H9 (cell line): ENCODE measurements around the gene GDPGP1. TPM values are rescaled to one million over a fixed set of nuclear protein-coding genes. Genes with fewer than 3 reads are reported as not detected.

Experiments used
- DNase-seq: peaks from one replicate; pipeline ENCODE4 v3.0.0-alpha.2; 2017
- H2AFZ ChIP-seq: one replicate; pipeline ENCODE4 v1.6.1; 2013; ENCODE audit warnings: mild to moderate bottlenecking, low read length, control low read depth, moderate library complexity
- H2AK5ac ChIP-seq: 2 replicates; pipeline ENCODE4 v1.6.1; 2013; ENCODE audit warnings: low read length, control low read depth, mixed read lengths; ENCODE audit not compliant: insufficient read length
- H2BK120ac ChIP-seq: one replicate; pipeline ENCODE4 v1.6.1; 2013; ENCODE audit warnings: low read depth, mild to moderate bottlenecking, low read length, control low read depth, inconsistent platforms; ENCODE audit not compliant: poor library complexity, severe bottlenecking
- H2BK12ac ChIP-seq: 2 replicates; pipeline ENCODE4 v1.6.1; 2013; ENCODE audit warnings: low read length, control low read depth, mixed read lengths, low read depth; ENCODE audit not compliant: insufficient read length
- H2BK15ac ChIP-seq: 2 replicates; pipeline ENCODE4 v1.6.1; 2013; ENCODE audit warnings: low read depth, low read length, control low read depth
- H2BK20ac ChIP-seq: one replicate; pipeline ENCODE4 v1.6.1; 2013; ENCODE audit warnings: low read depth, mild to moderate bottlenecking, low read length, control low read depth, inconsistent platforms; ENCODE audit not compliant: poor library complexity, severe bottlenecking
- H2BK5ac ChIP-seq: 2 replicates; pipeline ENCODE4 v1.6.1; 2013; ENCODE audit warnings: low read length, control low read depth, mixed read lengths; ENCODE audit not compliant: insufficient read length
- H3K14ac ChIP-seq: 2 replicates; pipeline ENCODE4 v1.6.1; 2013; ENCODE audit warnings: low read length, control low read depth; ENCODE audit not compliant: insufficient read depth
- H3K18ac ChIP-seq: 2 replicates; pipeline ENCODE4 v1.6.1; 2013; ENCODE audit warnings: low read depth, mild to moderate bottlenecking, mixed read lengths, low read length, control low read depth; ENCODE audit not compliant: insufficient read length
- H3K23ac ChIP-seq: 2 replicates; pipeline ENCODE4 v1.6.1; 2013; ENCODE audit warnings: low read length, control low read depth, mixed read lengths, low read depth; ENCODE audit not compliant: insufficient read length
- H3K23me2 ChIP-seq: 2 replicates; pipeline ENCODE4 v1.6.1; 2013; ENCODE audit warnings: low read depth, mild to moderate bottlenecking, mixed read lengths, low read length, control low read depth; ENCODE audit not compliant: insufficient read length, poor library complexity, severe bottlenecking
- H3K27ac ChIP-seq: 2 replicates; pipeline ENCODE4 v1.5.1; 2013; ENCODE audit warnings: low read length, control low read depth, mixed read lengths, low read depth; ENCODE audit not compliant: insufficient read length
- H3K27me3 ChIP-seq: 2 replicates; pipeline ENCODE4 v1.6.1; 2013; ENCODE audit warnings: low read length, control low read depth, inconsistent platforms; ENCODE audit not compliant: insufficient read depth
- H3K4ac ChIP-seq: 2 replicates; pipeline ENCODE4 v1.6.1; 2013; ENCODE audit warnings: low read depth, mild to moderate bottlenecking, control low read depth, inconsistent platforms, low read length, moderate library complexity
- H3K4me1 ChIP-seq: 2 replicates; pipeline ENCODE4 v1.6.1; 2013; ENCODE audit warnings: low read length, control low read depth, inconsistent platforms; ENCODE audit not compliant: insufficient read depth
- H3K4me2 ChIP-seq: 2 replicates; pipeline ENCODE4 v1.6.1; 2013; ENCODE audit warnings: low read length, control low read depth, mixed read lengths; ENCODE audit not compliant: insufficient read length, insufficient read depth
- H3K56ac ChIP-seq: 2 replicates; pipeline ENCODE4 v1.6.1; 2013; ENCODE audit warnings: low read depth, mild to moderate bottlenecking, mixed read lengths, low read length, control low read depth; ENCODE audit not compliant: insufficient read length
- H3K79me1 ChIP-seq: 2 replicates; pipeline ENCODE4 v1.6.1; 2013; ENCODE audit warnings: low read depth, mild to moderate bottlenecking, moderate library complexity, low read length, control low read depth, inconsistent platforms; ENCODE audit not compliant: insufficient read depth, poor library complexity, severe bottlenecking
- H3K79me2 ChIP-seq: 2 replicates; pipeline ENCODE4 v1.6.1; 2013; ENCODE audit warnings: low read length, control low read depth, inconsistent platforms; ENCODE audit not compliant: insufficient read depth
- H3K9ac ChIP-seq: 2 replicates; pipeline ENCODE4 v1.6.1; 2013; ENCODE audit warnings: low read length, control low read depth, mixed read lengths; ENCODE audit not compliant: insufficient read length; ENCODE audit errors: extremely low read depth
- H3K9me3 ChIP-seq: one replicate; pipeline ENCODE4 v1.6.1; 2013; ENCODE audit warnings: low read depth, low read length, inconsistent platforms; ENCODE audit not compliant: control insufficient read depth
- H3T11ph ChIP-seq: one replicate; pipeline ENCODE4 v1.6.1; 2013; ENCODE audit warnings: mild to moderate bottlenecking, low read length, control low read depth, inconsistent platforms
- H4K20me1 ChIP-seq: one replicate; pipeline ENCODE4 v1.6.1; 2013; ENCODE audit not compliant: control insufficient read depth, insufficient read length, insufficient read depth
- H4K5ac ChIP-seq: 2 replicates; pipeline ENCODE4 v1.6.1; 2013; ENCODE audit warnings: low read depth, mild to moderate bottlenecking, mixed read lengths, low read length, control low read depth; ENCODE audit not compliant: insufficient read length
- H4K8ac ChIP-seq: replicated peaks from 2 replicates; pipeline ENCODE4 v1.6.1; 2013; ENCODE audit warnings: low read length, control low read depth, mixed read lengths, low read depth; ENCODE audit not compliant: insufficient read length
- H4K91ac ChIP-seq: 2 replicates; pipeline ENCODE4 v1.6.1; 2013; ENCODE audit warnings: low read depth, mild to moderate bottlenecking, moderate library complexity, mixed read lengths, low read length, control low read depth; ENCODE audit not compliant: insufficient read length
- H3K27ac Mint-ChIP-seq, 3 experiments: 2 replicates in 2 of 3; 3 replicates in 1 of 3; pipeline ENCODE4 v1.8.0; 2020 to 2021; ENCODE audit warnings: mixed read lengths in 3 of 3, mild to moderate bottlenecking in 1 of 3, moderate library complexity in 1 of 3
- H3K27me3 Mint-ChIP-seq: 2 replicates; pipeline ENCODE4 v1.8.0; 2021; ENCODE audit warnings: low read depth, mild to moderate bottlenecking, moderate library complexity, mixed read lengths
- H3K36me3 Mint-ChIP-seq, 3 experiments: 2 replicates in 2 of 3; 3 replicates in 1 of 3; pipeline ENCODE4 v1.8.0; 2020 to 2021; ENCODE audit warnings: low read depth in 3 of 3, mixed read lengths in 3 of 3; ENCODE audit not compliant: insufficient read depth in 1 of 3
- H3K4me1 Mint-ChIP-seq, 2 experiments: 2 replicates each; pipeline ENCODE4 v1.8.0; 2020; ENCODE audit warnings: mixed read lengths in 2 of 2
- H3K4me3 Mint-ChIP-seq, 2 experiments: 2 replicates in 1 of 2; 3 replicates in 1 of 2; pipeline ENCODE4 v1.8.0; 2020 to 2021; ENCODE audit warnings: mild to moderate bottlenecking in 2 of 2, mixed read lengths in 2 of 2, moderate library complexity in 1 of 2
- H3K9me3 Mint-ChIP-seq, 2 experiments: 2 replicates in 1 of 2; 3 replicates in 1 of 2; pipeline ENCODE4 v1.8.0; 2020; ENCODE audit warnings: mild to moderate bottlenecking in 2 of 2, mixed read lengths in 2 of 2, moderate library complexity in 1 of 2
- CTCF ChIP-seq: fragments of 200-600 bp; sonication (generic); conservative IDR thresholded peaks from 3 replicates; pipeline ENCODE4 v1.8.0; 2021; ENCODE audit warnings: antibody characterized with exemption, mild to moderate bottlenecking
- WGBS: extraction: QIAGEN DNeasy Blood & Tissue Kit; methylation state at CpG from one replicate; pipeline ENCODE4 v1.1.7; 2013; ENCODE audit warnings: missing lambda C conversion rate, low lambda C conversion rate, mixed read lengths; ENCODE audit not compliant: insufficient read length; ENCODE audit errors: extremely low coverage; 5-methylcytosine and 5-hydroxymethylcytosine counted together
- total RNA-seq: library from RNA; stranded (reverse); gene quantifications from 2 replicates; pipeline ENCODE4 v1.2.1, GENCODE V29; 2021

Gene GDPGP1
- total RNA-seq, 1 experiment from 2014 or later: 6.7 TPM

- Histone ChIP-seq H2BK20ac (no peak overlapping the region), H4K91ac (no peak overlapping the region), H3K9me3 (no peaks in the 10 kb centered on the region), H2BK12ac (no peak overlapping the region), H3K79me1 (no peaks in the 10 kb centered on the region), H3K23me2 (peaks cover 7% of the 10 kb centered on the region), H2BK120ac (no peak overlapping the region), H2AK5ac (no peak overlapping the region), H3K23ac (no peak overlapping the region), H4K5ac (no peak overlapping the region), H3K4me2 (no peak overlapping the region), H3K79me2 (no peaks in the 10 kb centered on the region), H3T11ph (no peak overlapping the region), H2BK5ac (no peak overlapping the region), H3K18ac (no peak overlapping the region), H3K14ac (no peak overlapping the region), H3K27ac (no peak overlapping the region), H3K56ac (no peak overlapping the region), H3K27me3 (no peaks in the 10 kb centered on the region), H3K4ac (no peak overlapping the region), H2AFZ (no peak overlapping the region), H3K4me1 (no peaks in the 10 kb centered on the region), H3K9ac (no peak overlapping the region), H4K20me1 (no peaks in the 10 kb centered on the region), H2BK15ac (no peak overlapping the region), H4K8ac (no peak overlapping the region)
- Mint-ChIP-seq H3K36me3 (peaks cover 26 to 60% (median 48%) of the 10 kb centered on the region in 3 experiments), H3K27me3 (peaks cover 1% of the 10 kb centered on the region; the same call in 1 of the 2 replicates), H3K27ac (no peak overlapping the region; a peak in 1 of 7 replicates), H3K9me3 (no peaks in the 10 kb centered on the region), H3K4me3 (no peak overlapping the region; a peak in 1 of 5 replicates), H3K4me1 (peaks cover 6 to 8% of the 10 kb centered on the region in 2 experiments)
- DNase-seq: no peak
- TF ChIP-seq CTCF: no peak
- WGBS: no CpG with 5 or more reads among the region's 15 CpGs
These were observed 5.0 kb upstream of the GDPGP1 start for GRCh38 chr15:90228960-90229359.
